Neural progenitor cell (in vitro differentiated cells): ENCODE data around the gene ATF7IP. TPM values are rescaled to one million over a fixed set of nuclear protein-coding genes. Genes with fewer than 3 reads are reported as not detected.

ENCODE experiments used
- DNase-seq: peaks from one replicate; pipeline ENCODE4 v3.0.0-alpha.2; 2016; ENCODE audit warnings: low spot score
- H2AFZ ChIP-seq: fragments of 200-600 bp; sonication (generic); replicated peaks from 2 replicates; pipeline ENCODE4 v1.6.1; 2016; ENCODE audit warnings: antibody characterized with exemption
- H3F3A ChIP-seq: fragments of 200-600 bp; sonication (generic); 2 replicates; pipeline ENCODE4 v1.6.1; 2016; ENCODE audit warnings: antibody characterized with exemption, low read depth
- H3K27ac ChIP-seq: fragments of 200-600 bp; sonication (generic); 2 replicates; pipeline ENCODE4 v1.5.1; 2016; ENCODE audit warnings: mild to moderate bottlenecking
- H3K27me3 ChIP-seq: fragments of 200-600 bp; sonication (generic); 2 replicates; pipeline ENCODE4 v1.6.1; 2016; ENCODE audit warnings: mild to moderate bottlenecking, moderate library complexity
- H3K36me3 ChIP-seq: fragments of 200-600 bp; sonication (generic); 2 replicates; pipeline ENCODE4 v1.5.1; 2016
- H3K4me1 ChIP-seq: fragments of 200-600 bp; sonication (generic); 2 replicates; pipeline ENCODE4 v1.6.1; 2016; ENCODE audit warnings: mixed run types
- H3K4me2 ChIP-seq: fragments of 200-600 bp; sonication (generic); 2 replicates; pipeline ENCODE4 v1.6.1; 2016
- H3K4me3 ChIP-seq: fragments of 200-600 bp; sonication (generic); 2 replicates; pipeline ENCODE4 v1.5.1; 2016
- H3K79me2 ChIP-seq: fragments of 200-600 bp; sonication (generic); 2 replicates; pipeline ENCODE4 v1.6.1; 2016; ENCODE audit warnings: low read depth
- H3K9ac ChIP-seq: fragments of 200-600 bp; sonication (generic); 2 replicates; pipeline ENCODE4 v1.6.1; 2016
- H3K9me3 ChIP-seq: fragments of 200-600 bp; sonication (generic); 2 replicates; pipeline ENCODE4 v1.5.1; 2016; ENCODE audit warnings: low read depth
- H4K20me1 ChIP-seq: fragments of 200-600 bp; sonication (generic); 2 replicates; pipeline ENCODE4 v1.6.1; 2016; ENCODE audit warnings: low read depth
- H3K27ac Mint-ChIP-seq: 3 replicates; pipeline ENCODE4 v1.8.0; 2021; ENCODE audit warnings: mixed read lengths
- H3K27me3 Mint-ChIP-seq: 2 replicates; pipeline ENCODE4 v1.8.0; 2022; ENCODE audit warnings: low read depth, mild to moderate bottlenecking, inconsistent platforms, moderate library complexity, mixed read lengths; ENCODE audit not compliant: insufficient read depth
- H3K36me3 Mint-ChIP-seq: 3 replicates; pipeline ENCODE4 v1.8.0; 2021; ENCODE audit warnings: mixed read lengths
- H3K4me1 Mint-ChIP-seq: 3 replicates; pipeline ENCODE4 v1.8.0; 2021; ENCODE audit warnings: mixed read lengths
- H3K4me3 Mint-ChIP-seq: 3 replicates; pipeline ENCODE4 v1.8.0; 2021; ENCODE audit warnings: mild to moderate bottlenecking, moderate library complexity, mixed read lengths
- H3K9me3 Mint-ChIP-seq: 3 replicates; pipeline ENCODE4 v1.8.0; 2020; ENCODE audit warnings: mixed read lengths
- EZH2 ChIP-seq: fragments of 200-600 bp; sonication (generic); IDR thresholded peaks from 2 replicates; pipeline ENCODE4 v1.6.1; 2017; ENCODE audit warnings: antibody characterized with exemption, mild to moderate bottlenecking, moderate library complexity
- EZH2phosphoT487 ChIP-seq: fragments of 200-600 bp; sonication (generic); IDR thresholded peaks from 2 replicates; pipeline ENCODE4 v1.6.1; 2017; ENCODE audit warnings: antibody characterized with exemption
- total RNA-seq: library from RNA; depleted of rRNA; stranded (reverse); fragments of >200 nt; gene quantifications from 2 replicates; pipeline ENCODE4 v1.2.3, GENCODE V29; 2015; ENCODE audit warnings: low replicate concordance
- TF ChIP-seq, protein P1 (sequence below): fragments of 200-600 bp; sonication (generic); IDR thresholded peaks from 2 replicates; pipeline ENCODE4 v1.5.1; 2017; ENCODE audit warnings: antibody characterized with exemption, mild to moderate bottlenecking

Gene ATF7IP
- total RNA-seq, 1 donor from 2014 or later: 187 TPM

DNA sequence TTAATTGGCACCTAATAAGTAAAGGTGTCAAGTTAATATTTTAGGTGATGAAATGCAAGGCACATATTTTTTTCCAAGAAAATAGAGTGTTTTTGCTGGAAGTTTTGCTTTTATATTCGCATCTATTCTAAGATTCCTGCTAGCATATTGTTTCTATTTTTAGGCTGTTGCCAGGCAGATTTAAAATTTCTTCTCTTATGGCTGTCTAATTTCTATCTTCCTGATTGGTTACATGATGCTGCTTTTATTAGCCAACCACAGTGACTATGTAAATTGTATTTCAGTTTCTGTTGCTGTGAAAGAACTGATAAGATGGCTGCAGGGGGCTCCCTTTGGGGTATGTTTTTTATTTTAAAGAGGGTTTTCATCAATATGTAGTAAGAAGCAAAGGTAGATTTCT, 42.7 kb downstream of the ATF7IP start:
- H3K9ac ChIP-seq: no peak overlapping the region
- Mint-ChIP-seq H3K36me3 (peaks cover 40% of the 10 kb centered on the region), H3K9me3 (peaks cover 50% of the 10 kb centered on the region), H3K4me3 (no peak overlapping the region), H3K27me3 (peaks cover 3% of the 10 kb centered on the region), H3K4me1 (peaks cover 16% of the 10 kb centered on the region), H3K27ac (no peak overlapping the region)
- no peak overlapping the region for H3K4me2 ChIP-seq
- peaks cover 9% of the 10 kb centered on the region for H3K4me1 ChIP-seq
- H3K36me3 ChIP-seq: peaks cover 22% of the 10 kb centered on the region
- no peak overlapping the region for H2AFZ ChIP-seq
- H3K27me3 ChIP-seq: no peaks in the 10 kb centered on the region
- H3K79me2 ChIP-seq: peaks cover 100% of the 10 kb centered on the region
- H3K27ac ChIP-seq: no peak overlapping the region
- H3F3A ChIP-seq: peaks cover 25% of the 10 kb centered on the region
- H3K9me3 ChIP-seq: no peaks in the 10 kb centered on the region
- TF ChIP-seq, protein P1, sequence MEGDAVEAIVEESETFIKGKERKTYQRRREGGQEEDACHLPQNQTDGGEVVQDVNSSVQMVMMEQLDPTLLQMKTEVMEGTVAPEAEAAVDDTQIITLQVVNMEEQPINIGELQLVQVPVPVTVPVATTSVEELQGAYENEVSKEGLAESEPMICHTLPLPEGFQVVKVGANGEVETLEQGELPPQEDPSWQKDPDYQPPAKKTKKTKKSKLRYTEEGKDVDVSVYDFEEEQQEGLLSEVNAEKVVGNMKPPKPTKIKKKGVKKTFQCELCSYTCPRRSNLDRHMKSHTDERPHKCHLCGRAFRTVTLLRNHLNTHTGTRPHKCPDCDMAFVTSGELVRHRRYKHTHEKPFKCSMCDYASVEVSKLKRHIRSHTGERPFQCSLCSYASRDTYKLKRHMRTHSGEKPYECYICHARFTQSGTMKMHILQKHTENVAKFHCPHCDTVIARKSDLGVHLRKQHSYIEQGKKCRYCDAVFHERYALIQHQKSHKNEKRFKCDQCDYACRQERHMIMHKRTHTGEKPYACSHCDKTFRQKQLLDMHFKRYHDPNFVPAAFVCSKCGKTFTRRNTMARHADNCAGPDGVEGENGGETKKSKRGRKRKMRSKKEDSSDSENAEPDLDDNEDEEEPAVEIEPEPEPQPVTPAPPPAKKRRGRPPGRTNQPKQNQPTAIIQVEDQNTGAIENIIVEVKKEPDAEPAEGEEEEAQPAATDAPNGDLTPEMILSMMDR: no peak
- TF ChIP-seq EZH2 (no peak), EZH2phosphoT487 (no peak)
- no peak overlapping the region for H3K4me3 ChIP-seq
- H4K20me1 ChIP-seq: peaks cover 18% of the 10 kb centered on the region
- DNase-seq: no peak

DNA sequence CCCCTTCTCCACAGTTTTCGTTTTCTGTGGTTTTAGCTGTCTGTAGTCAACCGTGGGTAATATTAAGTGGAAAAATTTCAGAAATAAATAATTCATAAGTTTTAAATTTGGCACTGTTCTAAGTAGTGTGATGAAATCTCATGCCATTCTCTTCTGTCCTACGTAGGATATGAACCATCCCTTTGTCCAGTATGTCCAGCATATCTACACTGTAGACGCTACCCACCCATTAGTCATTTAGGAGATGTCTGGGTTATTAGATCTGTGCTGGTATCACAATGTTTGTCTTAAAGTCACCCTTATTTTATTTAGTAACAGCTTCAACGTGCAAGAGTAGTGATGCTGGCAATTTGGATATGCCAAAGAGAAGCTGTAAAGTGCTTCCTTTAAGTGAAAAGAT, 44.7 kb downstream of the ATF7IP start:
- no peak overlapping the region for H3K27ac ChIP-seq
- H3K27me3 Mint-ChIP-seq: no peaks in the 10 kb centered on the region
- H3F3A ChIP-seq: peaks cover 45% of the 10 kb centered on the region
- H3K4me3 Mint-ChIP-seq: no peak overlapping the region
- peaks cover 23% of the 10 kb centered on the region for H3K4me1 ChIP-seq
- H3K4me1 Mint-ChIP-seq: no peaks in the 10 kb centered on the region
- H3K9me3 Mint-ChIP-seq: peaks cover 57% of the 10 kb centered on the region
- H4K20me1 ChIP-seq: peaks cover 14% of the 10 kb centered on the region
- no peak overlapping the region for H3K4me3 ChIP-seq
- no peak overlapping the region for H2AFZ ChIP-seq
- peaks cover 100% of the 10 kb centered on the region for H3K79me2 ChIP-seq
- peaks cover 48% of the 10 kb centered on the region for H3K36me3 Mint-ChIP-seq
- H3K9ac ChIP-seq: no peak overlapping the region
- DNase-seq: no peak
- H3K4me2 ChIP-seq: no peak overlapping the region
- H3K36me3 ChIP-seq: peaks cover 18% of the 10 kb centered on the region
- no peaks in the 10 kb centered on the region for H3K27me3 ChIP-seq
- no peaks in the 10 kb centered on the region for H3K9me3 ChIP-seq
- no peak overlapping the region for H3K27ac Mint-ChIP-seq
- TF ChIP-seq EZH2 (no peak), EZH2phosphoT487 (no peak)
- TF ChIP-seq, protein P1: no peak

DNA sequence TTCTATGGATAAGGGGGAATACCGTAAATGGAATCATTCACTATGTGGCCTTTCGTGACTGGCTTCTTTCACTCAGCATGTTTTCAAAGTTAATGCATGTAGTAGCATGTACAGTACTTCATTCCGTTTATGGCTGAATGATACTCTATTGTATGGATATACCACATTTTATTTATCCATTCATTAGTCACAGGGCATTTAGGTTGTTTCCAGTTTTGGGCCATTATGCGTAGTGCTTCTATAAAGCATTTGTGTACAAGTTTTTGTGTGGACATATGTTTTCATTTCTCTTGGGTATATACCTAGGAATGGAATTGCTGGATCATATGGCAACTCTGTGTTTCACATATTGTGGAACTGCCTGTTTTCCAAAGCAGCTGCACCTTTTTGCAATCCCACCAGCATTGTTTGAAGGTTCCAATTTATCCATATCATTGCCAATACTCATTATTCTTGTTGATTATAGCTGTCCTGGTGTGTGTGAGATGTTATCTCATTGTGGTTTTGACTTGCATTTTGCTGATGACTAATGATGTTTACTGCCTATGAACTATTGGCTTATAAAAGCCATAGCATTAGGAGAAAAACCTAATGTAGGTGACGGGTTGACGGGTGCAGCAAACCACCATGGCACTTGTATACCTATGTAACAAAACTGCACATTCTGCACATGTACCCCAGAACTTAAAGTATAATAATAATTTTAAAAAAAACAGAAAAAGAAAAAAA, 45.5 kb downstream of the ATF7IP start:
- Histone ChIP-seq H3K79me2 (peaks cover 100% of the 10 kb centered on the region), H3K27me3 (no peaks in the 10 kb centered on the region), H3K4me3 (no peak overlapping the region), H3K9ac (no peak overlapping the region), H3K4me2 (no peak overlapping the region), H3F3A (peaks cover 48% of the 10 kb centered on the region), H3K27ac (no peak overlapping the region), H3K9me3 (no peaks in the 10 kb centered on the region), H3K4me1 (peaks cover 31% of the 10 kb centered on the region), H2AFZ (no peak overlapping the region), H4K20me1 (peaks cover 14% of the 10 kb centered on the region), H3K36me3 (peaks cover 18% of the 10 kb centered on the region)
- no peak for TF ChIP-seq EZH2
- H3K27ac Mint-ChIP-seq: no peak overlapping the region
- no peak overlapping the region for H3K4me3 Mint-ChIP-seq
- H3K36me3 Mint-ChIP-seq: peaks cover 45% of the 10 kb centered on the region
- peaks cover 51% of the 10 kb centered on the region for H3K9me3 Mint-ChIP-seq
- H3K27me3 Mint-ChIP-seq: no peaks in the 10 kb centered on the region
- no peak for DNase-seq
- H3K4me1 Mint-ChIP-seq: no peaks in the 10 kb centered on the region

DNA sequence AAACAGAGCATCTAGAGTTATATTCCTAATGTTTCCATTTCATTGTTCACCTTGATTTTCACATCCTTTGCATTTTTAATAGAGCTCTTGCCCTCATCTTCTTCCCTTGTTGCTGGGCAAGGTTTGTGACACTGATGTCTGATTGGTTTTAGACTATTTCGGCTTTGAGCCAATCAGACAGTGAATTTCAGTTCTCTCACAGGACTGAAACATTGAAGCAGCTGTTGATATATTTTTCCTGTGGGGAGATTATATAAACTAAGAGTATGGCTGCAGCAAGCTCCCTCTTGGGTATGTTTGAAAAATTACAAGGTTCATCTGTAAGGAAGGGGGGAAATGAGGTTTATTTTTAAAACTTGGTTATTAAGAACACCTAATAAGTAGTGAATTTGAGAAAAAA, 51.2 kb downstream of the ATF7IP start:
- peak; percentile 55 for DNase-seq
- H3K27ac Mint-ChIP-seq: no peak overlapping the region
- H3K9me3 Mint-ChIP-seq: peaks cover 41% of the 10 kb centered on the region
- peaks cover 38% of the 10 kb centered on the region for H3F3A ChIP-seq
- TF ChIP-seq EZH2phosphoT487: no peak
- no peaks in the 10 kb centered on the region for H3K27me3 Mint-ChIP-seq
- peaks cover 100% of the 10 kb centered on the region for H3K79me2 ChIP-seq
- peaks cover 70% of the 10 kb centered on the region for H3K4me1 ChIP-seq
- H3K36me3 ChIP-seq: peaks cover 3% of the 10 kb centered on the region
- no peak overlapping the region for H3K4me3 Mint-ChIP-seq
- peaks cover 6% of the 10 kb centered on the region for H3K4me1 Mint-ChIP-seq
- H3K4me3 ChIP-seq: peak overlapping the region; percentile 35
- no peaks in the 10 kb centered on the region for H3K27me3 ChIP-seq
- no peak overlapping the region for H2AFZ ChIP-seq
- H3K36me3 Mint-ChIP-seq: peaks cover 40% of the 10 kb centered on the region
- peak overlapping the region; percentile 78 for H3K4me2 ChIP-seq
- peaks cover 2% of the 10 kb centered on the region for H3K9me3 ChIP-seq
- no peak overlapping the region for H3K9ac ChIP-seq
- H3K27ac ChIP-seq: peak overlapping the region; percentile 84
- peaks cover 9% of the 10 kb centered on the region for H4K20me1 ChIP-seq
